ENCODE results near the gene TCF20.

Gene TCF20

GRCh38 chr22:42229455-42230149 lies 40.9 kb downstream of the TCF20 start:
- TF ChIP-seq CTCF (IDR thresholded peaks at IDR 0.05; ENCODE audit: borderline replicate concordance, insufficient read depth, low read depth, low read length): no peak
- no peak overlapping the region for H3K4me3 ChIP-seq (ENCODE audit: low read depth, low read length)

GRCh38 chr22:42228483-42228882 lies 42.0 kb downstream of the TCF20 start:
- no peak overlapping the region for H3K4me3 ChIP-seq (ENCODE audit: low read depth, low read length)
- TF ChIP-seq CTCF (IDR thresholded peaks at IDR 0.05; ENCODE audit: borderline replicate concordance, insufficient read depth, low read depth, low read length): no peak

- TF ChIP-seq CTCF (IDR thresholded peaks at IDR 0.05; ENCODE audit: borderline replicate concordance, insufficient read depth, low read depth, low read length): no peak
- no peak overlapping the region for H3K4me3 ChIP-seq (ENCODE audit: low read depth, low read length)
Measured at GRCh38 chr22:42227435-42227834, 43.0 kb downstream of the TCF20 start.

GRCh38 chr22:42225841-42226240 lies 44.6 kb downstream of the TCF20 start:
- no peak overlapping the region for H3K4me3 ChIP-seq (ENCODE audit: low read depth, low read length)

GRCh38 chr22:42222140-42222539 lies 48.3 kb downstream of the TCF20 start:
- H3K4me3 ChIP-seq (ENCODE audit: low read depth, low read length): no peak overlapping the region
- TF ChIP-seq CTCF (IDR thresholded peaks at IDR 0.05; ENCODE audit: borderline replicate concordance, insufficient read depth, low read depth, low read length): no peak

More at GRCh38 chr22:42225841-42226240, 44.6 kb downstream of the TCF20 start:
- TF ChIP-seq CTCF (IDR thresholded peaks at IDR 0.05; ENCODE audit: borderline replicate concordance, insufficient read depth, low read depth, low read length): no peak

Data from GM12875 (cell line).